Brain pericyte (primary cell): ENCODE measurements around the gene NAB2.
"Not testable (repeated sequence)": the region's sequence is repeated elsewhere in the genome, so short reads cannot be mapped to it uniquely, and the experiment has no call there.

Source experiments
- DNase-seq: peaks from one replicate; pipeline ENCODE4 v3.0.0-alpha.2; 2012; ENCODE audit warnings: low read depth, low spot score

NAB2 gene

DNA sequence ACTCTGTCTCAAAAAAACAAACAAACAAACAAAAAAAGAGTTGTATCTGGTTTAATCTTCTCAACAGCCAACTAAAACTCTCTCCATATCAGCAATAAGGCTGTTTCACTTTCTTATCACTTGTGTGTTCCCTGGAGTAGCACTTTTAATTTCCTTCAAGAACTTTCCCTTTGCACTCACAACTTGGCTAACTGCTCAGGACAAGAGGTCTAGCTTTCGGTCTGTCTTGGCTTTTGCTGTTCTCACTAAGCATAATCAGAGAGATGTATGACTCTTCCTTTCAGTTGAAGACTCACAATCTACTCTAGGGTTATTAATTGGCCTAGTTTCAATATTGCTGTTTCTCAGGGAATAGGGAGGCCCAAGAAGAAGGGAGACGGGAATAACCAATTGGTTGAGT, 22.7 kb upstream of the NAB2 start:
- no peak for DNase-seq

- peak; percentile 44 for DNase-seq
Measured at GRCh38 chr12:57069523-57069922, 19.4 kb upstream of the NAB2 start.

GRCh38 chr12:57072661-57073060, 16.3 kb upstream of the NAB2 start:
- DNase-seq, result no peak

DNA sequence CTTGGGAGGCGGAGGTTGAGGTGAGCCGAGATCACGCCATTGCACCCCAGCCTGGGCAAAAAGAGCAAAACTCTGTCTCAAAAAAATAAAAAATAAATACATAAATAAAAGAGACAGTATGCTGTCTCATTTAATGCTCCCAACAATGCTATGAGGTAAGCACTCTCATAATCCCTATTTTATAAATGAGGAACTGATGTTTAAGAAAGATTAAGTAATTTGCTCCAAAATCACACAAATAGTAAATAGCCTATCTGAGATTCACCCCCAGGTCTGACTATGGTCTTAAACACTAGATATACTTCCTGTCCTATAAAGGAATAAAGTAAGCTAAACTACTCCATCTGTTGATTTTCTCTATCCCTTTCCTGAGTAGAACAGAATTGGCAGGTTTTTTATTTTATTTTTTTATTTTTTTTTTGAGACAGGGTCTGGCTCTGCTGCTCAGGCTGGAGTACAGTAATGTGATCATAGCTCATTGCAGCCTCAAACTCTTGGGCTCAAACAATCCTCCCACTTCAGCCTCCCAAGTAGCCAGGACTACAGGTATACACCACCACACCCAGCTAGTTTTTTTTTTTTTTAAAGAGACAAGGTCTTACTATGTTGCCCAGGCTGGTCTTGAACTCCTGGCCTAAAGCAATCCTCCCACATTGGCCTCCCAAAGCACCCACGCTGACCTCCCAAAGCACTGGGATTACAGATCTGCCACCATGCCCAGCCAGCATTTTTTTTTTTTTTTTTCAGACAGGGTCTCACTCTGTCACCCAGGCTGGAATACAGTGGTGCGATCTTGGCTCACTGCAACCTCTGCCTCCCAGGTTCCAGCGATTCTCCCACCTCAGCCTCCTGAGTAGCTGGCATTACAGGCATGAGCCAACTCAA, 15.1 kb upstream of the NAB2 start:
- not testable (repeated sequence) for DNase-seq

DNA sequence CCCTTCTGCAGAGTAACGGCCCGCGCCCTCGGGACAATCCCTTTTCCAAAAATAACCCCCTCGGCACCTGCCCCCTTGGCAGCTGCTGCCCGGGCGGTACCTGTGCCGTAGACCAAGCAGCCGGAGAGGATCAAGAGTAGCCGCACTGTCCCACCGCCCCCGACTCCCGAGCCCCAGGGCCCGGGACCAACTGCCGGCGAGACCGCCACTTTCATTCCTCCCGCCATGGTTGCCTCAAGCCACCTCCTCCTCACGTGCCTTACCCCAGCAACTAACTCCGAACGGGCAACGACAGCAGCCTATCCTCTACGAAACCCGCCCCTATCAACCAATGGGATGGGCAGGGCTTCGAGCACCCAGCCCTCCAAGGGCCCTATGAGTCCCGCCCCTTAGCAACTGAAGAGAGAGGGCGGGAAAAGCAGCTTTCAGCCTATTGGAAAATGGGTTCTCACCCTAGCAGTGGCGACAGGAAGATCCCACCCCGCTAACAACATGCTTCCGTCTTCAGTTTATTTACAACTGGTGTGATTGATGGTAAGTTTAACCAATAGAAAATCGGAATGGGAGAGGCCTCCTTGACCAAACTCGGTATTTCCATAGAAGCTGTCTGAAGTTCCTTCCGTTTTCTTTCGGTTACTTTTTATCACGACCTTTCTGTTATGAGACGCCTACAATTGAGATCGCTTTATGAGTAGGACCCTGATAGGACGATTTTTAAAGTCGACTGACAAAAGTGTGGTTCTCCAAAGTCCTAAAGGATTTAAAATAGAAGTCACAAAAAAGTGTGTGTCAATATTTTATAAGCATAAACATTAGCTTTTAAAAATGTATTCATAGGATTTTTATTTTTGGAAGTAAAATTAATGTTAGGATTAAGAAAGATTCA, 10.2 kb upstream of the NAB2 start, which contains the start of gene NEMP1:
Gene NEMP1 (minus strand): TSS at position 273 of the 886 bp plus-strand sequence. CDS start 46 bp downstream, at position 227.
- peak; percentile 99 for DNase-seq

GRCh38 chr12:57079821-57080220, 9.1 kb upstream of the NAB2 start:
- DNase-seq, result no peak

- no peak for DNase-seq
Measured at GRCh38 chr12:57080855-57081254, 8.1 kb upstream of the NAB2 start.

DNA sequence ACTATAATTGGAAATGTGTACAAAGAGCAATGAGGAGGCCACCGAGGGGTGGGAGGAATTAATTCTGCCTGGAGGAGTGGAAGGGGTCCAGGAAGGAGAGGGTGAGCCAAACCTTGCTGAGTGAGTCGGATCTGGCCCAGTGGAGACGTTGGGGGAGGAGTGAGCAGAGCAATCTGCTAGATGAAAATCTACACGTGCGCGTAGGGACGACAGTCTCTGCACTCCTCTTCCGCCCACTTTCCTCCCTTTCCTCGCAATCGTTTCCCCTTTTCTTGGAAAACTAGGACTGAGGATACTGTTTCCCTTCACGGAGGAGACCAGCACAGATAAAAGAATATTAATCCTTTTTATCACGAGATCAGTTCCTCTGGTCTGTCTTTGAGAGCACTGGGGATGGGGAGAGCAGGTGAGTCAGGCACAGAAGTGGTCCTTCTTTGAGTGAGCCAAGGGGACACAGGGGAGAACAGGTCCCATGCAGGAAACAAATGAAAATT, 2.9 kb upstream of the NAB2 start:
- no peak for DNase-seq

DNA sequence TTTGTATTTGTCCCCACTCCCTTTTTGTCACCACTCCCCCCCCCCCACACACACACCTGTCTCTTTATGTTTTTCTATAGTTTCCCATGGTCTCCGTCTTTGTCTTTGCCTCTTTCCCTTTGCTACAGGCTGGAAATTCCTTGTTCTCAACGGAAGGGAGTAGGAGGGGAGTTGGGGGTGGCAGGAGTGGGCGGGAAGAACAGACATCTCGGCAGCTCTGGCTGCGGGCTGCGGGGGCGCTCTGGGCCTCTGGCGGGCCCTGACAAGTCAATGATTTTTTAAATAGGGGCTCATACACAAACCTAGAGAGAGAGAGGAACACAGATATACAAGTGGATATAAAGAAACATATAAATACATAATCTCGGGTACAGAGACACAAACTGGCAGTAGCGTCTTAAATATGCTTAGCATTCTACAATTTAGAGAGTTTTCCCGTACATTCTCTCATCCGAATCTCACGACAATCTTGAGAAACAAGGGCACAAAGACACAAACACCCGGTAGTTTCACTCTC, 2.4 kb upstream of the NAB2 start:
- DNase-seq, result no peak

DNA sequence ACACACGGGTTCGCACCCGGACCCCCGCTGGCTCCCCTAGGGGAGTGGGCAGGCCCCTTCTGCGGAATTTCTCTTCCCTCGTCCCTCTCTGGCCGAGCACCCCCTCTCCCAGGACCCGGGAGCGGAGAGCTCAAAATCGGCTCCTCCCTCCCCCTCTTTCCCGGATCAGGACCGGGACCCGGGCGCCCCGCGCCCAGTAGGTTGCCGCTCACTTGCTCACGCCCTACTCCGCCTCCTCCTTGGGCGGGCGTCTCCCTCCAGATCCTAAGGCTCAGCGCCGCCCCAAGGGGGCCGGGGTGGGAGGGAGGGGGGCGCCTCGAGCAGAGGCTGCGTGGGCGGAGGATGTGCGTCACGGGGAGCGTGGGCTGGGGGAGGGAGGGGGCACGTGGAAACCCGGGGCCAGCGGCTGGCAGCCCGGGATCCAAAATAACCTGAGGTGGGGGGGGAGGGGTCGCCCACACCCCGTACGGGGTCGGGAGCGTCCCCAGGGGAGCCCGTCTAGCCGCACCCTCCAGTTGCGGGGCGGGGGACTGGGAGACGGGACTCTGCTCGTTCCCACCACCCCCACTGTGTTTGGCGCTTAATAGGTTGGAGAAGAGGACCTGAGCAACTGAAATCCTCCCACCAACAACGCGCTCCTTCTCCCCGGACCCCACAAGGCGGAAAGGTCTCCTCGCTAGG, 1.8 kb upstream of the NAB2 start:
- no peak for DNase-seq

DNA sequence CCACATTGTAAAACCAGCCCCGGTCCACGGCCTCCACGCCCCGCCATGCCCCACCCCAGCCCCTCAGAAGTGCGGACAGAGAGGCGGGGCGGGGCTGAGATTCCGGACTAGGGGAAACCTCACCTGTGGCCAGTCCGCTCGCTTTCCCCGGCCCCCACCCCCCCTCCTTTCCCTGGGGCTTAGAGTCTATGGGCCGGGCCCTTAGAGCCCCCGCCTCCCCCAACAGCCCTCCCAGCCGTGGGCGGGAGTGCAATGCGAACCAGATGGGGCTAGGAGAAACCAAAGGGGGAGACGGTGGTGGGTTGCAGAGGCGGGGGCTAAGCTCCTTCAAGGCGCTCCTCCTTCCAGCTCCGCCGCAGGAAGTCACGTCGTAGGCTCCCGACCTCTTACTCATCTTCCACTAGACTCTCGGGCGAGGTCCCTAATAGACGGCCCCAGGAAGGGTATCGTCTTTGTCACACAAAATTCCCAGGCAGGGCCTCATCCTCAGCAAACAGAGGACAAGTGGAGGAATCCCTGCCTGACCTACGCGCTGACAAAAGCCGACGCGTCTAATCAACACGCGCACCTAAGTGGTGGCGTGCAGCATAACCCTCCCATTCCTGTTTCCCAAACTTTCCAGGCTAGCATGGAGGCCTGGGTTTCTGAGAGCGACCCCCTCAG, 1.1 kb upstream of the NAB2 start:
- peak; percentile 76 for DNase-seq

DNA sequence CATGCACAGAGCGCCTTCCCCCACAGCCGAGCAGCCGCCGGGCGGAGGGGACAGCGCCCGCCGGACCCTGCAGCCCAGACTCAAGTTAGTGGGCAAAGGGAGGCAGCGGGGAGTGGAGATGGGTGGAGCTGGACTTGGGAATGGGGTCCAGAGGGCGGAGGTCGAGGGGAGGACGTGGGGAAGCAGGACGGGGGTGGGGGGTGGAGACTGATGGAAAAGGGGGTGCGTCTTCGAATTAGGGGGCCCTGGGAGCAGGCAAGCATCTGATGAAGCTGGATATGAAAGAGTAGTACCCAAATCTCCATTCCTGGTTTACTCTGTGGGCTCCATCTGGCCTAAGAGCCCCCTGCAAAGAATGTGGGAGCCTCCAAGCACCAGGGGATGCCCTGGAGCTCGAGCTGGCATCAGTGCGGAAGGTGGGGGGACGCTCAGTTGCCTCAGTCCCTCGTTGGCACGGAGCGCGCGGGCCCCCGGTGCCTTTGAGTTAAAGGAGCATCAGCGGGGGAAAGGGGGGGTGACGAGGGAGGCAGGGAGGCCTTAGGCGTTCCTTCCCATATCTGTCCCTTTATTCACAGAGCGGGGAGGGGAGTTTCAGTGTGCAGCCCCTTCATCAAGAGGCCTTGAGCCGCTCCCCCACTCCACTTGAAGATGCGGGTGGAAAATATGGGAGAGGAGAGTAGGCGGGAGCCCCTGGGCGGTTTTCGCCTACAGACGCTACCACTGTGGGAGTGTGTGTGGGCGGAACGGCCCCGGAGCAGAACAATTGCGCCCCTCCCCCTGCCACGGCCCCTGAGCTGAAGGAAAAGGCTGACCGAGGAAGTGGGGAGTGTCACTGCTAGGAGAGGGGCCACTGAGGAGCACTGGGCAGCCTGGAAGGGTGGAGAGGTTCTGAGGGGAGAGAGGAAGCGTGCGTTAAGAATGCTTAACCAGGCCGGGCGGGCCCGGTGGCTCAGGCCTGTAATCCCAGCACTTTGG, 644 bp downstream of the NAB2 start:
- no peak for DNase-seq

DNA sequence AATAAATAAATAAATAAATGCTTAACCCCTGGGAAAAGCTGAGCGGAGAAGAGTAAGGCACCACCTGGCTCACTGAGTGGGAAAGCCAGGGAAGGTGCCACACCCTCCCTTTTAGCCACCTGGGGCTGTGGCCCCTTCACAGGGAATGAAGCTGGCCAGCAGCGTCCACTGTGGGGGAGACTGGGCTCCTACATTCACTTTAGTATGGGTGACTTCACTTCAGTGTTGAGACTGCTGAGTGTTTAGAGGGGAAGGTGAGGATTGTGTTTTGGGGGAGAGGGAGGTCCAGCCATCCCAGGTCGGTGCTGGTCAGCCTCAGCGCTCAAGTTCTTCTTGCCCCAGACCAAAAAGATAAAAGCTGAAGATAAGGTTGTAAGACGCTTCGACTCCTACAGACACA, 1.6 kb downstream of the NAB2 start:
- no peak for DNase-seq

GRCh38 chr12:57090924-57091637, 2.2 kb downstream of the NAB2 start:
- DNase-seq, result no peak

- DNase-seq, result no peak
Measured at GRCh38 chr12:57091638-57092528, 3.0 kb downstream of the NAB2 start.

DNA sequence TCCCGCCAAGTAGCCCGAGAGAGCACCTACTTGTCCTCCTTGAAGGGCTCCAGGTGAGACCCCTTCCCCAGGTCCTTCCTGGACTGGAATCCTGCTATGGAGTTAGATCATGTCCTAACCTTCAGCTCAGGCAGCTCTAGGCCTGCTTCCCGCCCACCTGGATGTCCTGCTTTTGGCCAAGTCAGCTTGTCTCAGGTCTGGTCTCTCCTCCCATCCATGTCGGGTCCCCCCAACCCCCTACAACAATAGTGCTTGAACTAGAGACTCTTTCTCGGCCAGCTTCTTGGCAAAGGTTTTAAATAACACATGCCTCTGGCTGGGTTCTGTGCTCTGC, 3.6 kb downstream of the NAB2 start:
- no peak for DNase-seq

GRCh38 chr12:57092876-57093414, 4.0 kb downstream of the NAB2 start:
- no peak for DNase-seq
